ENCODE results near the gene SESN1.

Gene SESN1

DNA sequence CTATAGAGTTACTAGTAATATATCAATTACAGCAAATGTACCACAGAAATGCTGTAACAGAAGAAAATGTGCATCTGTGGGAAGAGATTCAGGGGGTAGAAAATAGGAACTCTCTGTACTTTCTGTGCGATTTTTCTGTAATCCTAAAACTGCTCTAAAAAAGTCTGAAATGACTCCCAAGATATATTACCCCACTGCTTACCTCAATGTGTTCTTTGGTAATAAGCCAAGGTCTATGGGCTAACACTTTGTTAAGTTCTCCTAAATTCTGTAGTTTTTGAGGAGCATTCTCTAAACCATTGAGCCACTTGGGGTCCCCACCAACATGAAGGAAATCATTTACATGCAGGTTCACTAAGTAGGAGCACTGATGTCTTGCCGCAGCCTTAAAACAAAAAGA is 94.4 kb downstream of the SESN1 start:
- TF ChIP-seq, protein P1, sequence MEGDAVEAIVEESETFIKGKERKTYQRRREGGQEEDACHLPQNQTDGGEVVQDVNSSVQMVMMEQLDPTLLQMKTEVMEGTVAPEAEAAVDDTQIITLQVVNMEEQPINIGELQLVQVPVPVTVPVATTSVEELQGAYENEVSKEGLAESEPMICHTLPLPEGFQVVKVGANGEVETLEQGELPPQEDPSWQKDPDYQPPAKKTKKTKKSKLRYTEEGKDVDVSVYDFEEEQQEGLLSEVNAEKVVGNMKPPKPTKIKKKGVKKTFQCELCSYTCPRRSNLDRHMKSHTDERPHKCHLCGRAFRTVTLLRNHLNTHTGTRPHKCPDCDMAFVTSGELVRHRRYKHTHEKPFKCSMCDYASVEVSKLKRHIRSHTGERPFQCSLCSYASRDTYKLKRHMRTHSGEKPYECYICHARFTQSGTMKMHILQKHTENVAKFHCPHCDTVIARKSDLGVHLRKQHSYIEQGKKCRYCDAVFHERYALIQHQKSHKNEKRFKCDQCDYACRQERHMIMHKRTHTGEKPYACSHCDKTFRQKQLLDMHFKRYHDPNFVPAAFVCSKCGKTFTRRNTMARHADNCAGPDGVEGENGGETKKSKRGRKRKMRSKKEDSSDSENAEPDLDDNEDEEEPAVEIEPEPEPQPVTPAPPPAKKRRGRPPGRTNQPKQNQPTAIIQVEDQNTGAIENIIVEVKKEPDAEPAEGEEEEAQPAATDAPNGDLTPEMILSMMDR (IDR thresholded peaks at IDR 0.05; ENCODE audit: extremely low read depth, missing control alignments), result no peak
- no peak for DNase-seq (ENCODE audit: low spot score)

DNA sequence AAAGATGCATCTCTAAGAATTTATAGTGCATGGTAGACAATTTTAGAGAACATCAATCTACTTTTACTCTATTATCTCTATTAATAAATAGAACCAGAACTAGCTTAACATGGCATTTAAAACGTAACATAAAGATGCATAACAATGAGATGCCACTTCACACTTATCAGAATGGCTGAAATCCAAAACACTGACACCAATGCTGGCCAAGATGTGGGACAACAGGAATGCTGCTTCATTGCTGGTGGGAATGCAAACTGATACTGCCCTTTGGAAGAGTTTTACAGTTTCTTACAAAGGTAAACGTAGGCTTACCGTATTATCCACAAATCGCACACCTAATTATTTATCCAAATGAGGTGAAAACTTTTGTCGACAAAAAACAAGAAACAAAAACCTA is 95.2 kb downstream of the SESN1 start:
- no peak for DNase-seq (ENCODE audit: low spot score)
- TF ChIP-seq, protein P1 (IDR thresholded peaks at IDR 0.05; ENCODE audit: extremely low read depth, missing control alignments), result no peak

DNA sequence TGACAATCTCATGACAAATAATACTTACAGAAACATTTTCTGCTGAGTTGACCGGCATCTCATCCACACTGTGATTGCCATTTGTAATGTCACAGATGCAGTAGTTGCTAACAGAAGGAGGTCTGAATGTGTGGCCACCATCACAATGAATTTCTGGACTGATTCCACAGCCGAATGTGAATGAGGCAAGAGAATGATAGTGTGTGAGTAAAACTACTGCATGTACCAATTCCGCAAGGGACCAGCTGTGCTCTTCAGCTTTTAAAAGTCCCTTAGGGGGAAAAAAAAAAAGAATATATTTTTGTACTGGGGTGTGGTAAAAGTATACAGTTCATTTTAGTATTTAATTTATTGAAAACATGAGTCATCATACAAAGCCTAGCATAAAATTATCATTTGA is 96.2 kb downstream of the SESN1 start:
- DNase-seq (ENCODE audit: low spot score), result no peak

DNA sequence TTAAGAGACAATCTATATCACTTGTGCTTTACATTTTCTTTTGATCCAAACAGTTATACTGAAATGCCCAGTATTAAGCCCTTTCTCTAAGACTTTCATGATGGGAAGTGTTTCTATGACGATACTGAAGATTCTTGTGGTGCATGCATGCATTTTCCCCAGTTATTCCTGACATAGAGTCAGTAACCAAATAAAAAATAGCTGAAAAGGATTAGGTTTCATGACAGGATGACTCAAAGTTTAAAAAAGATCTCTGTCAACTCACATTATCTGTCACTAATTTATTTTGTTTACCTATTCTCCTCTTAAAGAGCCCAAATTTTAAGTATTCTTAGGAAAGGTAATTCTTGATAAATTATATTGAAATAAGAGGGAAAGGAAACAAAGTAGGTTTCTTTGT is 98.4 kb downstream of the SESN1 start:
- TF ChIP-seq, protein P1 (IDR thresholded peaks at IDR 0.05; ENCODE audit: extremely low read depth, missing control alignments), result no peak
- DNase-seq (ENCODE audit: low spot score), result no peak

More for the DNA sequence above, 96.2 kb downstream of the SESN1 start:
- TF ChIP-seq, protein P1 (IDR thresholded peaks at IDR 0.05; ENCODE audit: extremely low read depth, missing control alignments), result no peak

DNA sequence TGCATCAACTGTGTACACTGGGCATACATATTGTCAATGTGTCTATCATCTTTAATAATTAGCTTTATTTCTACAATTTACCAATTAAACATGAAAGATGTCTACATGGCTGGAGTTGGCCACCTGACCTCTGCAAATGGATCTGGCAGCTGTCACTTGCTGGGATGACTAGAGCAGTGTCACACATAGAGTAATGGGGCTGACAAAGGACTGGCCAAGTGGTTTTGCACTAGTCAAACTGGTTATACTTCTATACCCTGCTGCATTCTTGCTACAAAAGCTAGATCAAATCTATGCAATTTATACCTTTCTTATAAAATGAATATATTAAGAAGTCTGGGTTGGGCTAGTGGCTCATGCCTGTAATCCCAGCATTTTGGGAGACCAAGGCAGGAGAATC is 99.3 kb downstream of the SESN1 start:
- no peak for DNase-seq (ENCODE audit: low spot score)
- TF ChIP-seq, protein P1 (IDR thresholded peaks at IDR 0.05; ENCODE audit: extremely low read depth, missing control alignments), result no peak

DNA sequence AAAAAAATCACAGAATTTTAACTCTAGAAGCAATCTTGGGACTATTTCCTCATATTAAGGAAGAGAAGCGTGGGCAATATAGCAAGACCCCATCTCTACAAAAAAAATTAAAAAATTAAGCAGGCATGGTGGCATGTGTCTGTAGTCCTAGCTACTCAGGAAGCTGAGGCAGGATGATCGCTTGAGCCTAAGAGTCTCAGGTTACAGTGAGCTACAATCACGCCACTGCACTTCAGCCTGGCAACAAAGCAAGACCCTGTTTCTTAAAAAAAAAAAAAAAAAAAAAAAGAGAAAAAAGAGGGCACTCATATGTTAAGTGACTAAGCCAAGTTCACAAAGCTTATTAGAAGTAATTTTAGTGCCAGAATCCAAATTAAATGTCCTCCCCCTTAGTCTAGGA is 100.8 kb downstream of the SESN1 start:
- DNase-seq (ENCODE audit: low spot score), result no peak
- TF ChIP-seq, protein P1 (IDR thresholded peaks at IDR 0.05; ENCODE audit: extremely low read depth, missing control alignments), result no peak

DNA sequence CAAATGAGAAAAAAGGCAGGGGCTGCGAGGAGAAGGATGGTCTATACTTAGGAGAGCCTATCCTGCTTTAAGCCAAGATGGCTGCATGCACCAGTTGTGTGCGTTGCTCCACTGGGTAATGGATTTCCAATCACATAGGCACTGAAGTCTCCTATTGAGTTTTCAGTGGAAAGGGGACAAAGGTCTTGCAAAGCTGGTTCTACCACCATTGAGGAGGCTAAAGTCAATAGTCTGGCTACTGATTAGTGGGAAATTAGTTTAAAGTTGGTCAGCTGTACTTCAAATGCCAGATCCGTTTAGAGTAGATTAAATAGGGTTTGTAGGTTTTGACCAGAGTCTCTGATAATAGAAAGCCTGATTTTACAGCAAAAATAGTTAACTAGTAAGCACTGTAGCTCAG is 104.9 kb downstream of the SESN1 start:
- DNase-seq (ENCODE audit: low spot score), result no peak
- TF ChIP-seq, protein P1 (IDR thresholded peaks at IDR 0.05; ENCODE audit: extremely low read depth, missing control alignments), result no peak

Measured in GM20000 (cell line).